Measurements from ENCODE around the gene FRRS1L. TPM values are rescaled to one million over a fixed set of nuclear protein-coding genes. Genes with fewer than 3 reads are reported as not detected.

The FRRS1L gene, protein sequence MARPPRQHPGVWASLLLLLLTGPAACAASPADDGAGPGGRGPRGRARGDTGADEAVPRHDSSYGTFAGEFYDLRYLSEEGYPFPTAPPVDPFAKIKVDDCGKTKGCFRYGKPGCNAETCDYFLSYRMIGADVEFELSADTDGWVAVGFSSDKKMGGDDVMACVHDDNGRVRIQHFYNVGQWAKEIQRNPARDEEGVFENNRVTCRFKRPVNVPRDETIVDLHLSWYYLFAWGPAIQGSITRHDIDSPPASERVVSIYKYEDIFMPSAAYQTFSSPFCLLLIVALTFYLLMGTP
- 2.5 TPM for total RNA-seq
- long read RNA-seq, partial matches to known transcripts: 0 of 1 reads
- long read RNA-seq, other reads (novel, unspliced or antisense): 1 of 1 reads

DNA sequence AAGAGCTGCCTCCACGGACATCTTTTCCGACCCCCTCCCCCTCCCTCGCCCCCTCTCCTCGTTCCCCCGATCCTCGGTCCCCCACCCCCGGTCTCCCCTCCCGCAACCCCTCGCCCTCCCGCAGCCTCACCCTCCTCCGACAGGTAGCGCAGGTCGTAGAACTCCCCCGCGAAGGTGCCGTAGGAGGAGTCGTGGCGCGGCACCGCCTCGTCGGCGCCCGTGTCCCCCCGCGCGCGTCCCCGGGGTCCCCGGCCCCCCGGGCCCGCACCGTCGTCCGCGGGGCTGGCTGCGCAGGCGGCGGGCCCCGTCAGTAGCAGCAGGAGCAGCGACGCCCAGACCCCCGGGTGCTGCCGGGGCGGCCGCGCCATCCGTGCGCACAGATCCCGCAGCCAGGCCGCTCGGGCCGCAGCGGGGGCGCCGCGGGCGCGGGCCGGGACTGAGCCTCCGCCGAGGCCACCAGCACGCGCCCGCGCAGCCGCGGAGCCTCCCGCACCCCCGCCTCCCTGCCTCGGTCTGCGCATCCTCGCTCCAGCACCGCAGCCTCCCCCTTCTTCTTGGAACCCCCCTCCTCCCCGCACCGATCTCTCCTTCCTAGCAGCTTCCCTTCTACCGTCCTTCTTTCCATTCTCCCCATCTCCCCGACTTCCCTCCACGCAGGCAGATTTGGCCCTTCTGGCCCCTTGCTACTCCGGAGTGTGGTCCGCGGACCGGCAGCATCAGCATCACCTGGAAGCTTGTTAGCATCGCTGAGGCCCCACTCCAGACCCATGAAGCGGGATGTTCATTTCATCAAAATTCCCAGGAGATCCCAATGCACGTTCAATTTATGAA is at the start of gene FRRS1L:
FRRS1L (minus strand) TSS at position 479 of the 831 bp plus-strand sequence; CDS start at position 368, 111 bp downstream.
- DNase-seq: no peak
- Histone ChIP-seq H3K27ac (replicated peaks) (no peak within 1 kb of the TSS), H3K27me3 (ENCODE audit: low read depth) (peaks cover 50% of the 10 kb centered on the region), H3K9me3 (replicated peaks) (peaks cover 10% of the 10 kb centered on the region), H3K4me3 (peak within 1 kb of the TSS; percentile 47), H3K4me1 (no peaks in the 10 kb centered on the region), H3K36me3 (no peaks in the 10 kb centered on the region)
- intact Hi-C loops (cut with micrococcal nuclease): no loop called here
- TF ChIP-seq, protein P1, sequence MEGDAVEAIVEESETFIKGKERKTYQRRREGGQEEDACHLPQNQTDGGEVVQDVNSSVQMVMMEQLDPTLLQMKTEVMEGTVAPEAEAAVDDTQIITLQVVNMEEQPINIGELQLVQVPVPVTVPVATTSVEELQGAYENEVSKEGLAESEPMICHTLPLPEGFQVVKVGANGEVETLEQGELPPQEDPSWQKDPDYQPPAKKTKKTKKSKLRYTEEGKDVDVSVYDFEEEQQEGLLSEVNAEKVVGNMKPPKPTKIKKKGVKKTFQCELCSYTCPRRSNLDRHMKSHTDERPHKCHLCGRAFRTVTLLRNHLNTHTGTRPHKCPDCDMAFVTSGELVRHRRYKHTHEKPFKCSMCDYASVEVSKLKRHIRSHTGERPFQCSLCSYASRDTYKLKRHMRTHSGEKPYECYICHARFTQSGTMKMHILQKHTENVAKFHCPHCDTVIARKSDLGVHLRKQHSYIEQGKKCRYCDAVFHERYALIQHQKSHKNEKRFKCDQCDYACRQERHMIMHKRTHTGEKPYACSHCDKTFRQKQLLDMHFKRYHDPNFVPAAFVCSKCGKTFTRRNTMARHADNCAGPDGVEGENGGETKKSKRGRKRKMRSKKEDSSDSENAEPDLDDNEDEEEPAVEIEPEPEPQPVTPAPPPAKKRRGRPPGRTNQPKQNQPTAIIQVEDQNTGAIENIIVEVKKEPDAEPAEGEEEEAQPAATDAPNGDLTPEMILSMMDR (IDR thresholded peaks at IDR 0.05; ENCODE audit: borderline replicate concordance): no peak

DNA sequence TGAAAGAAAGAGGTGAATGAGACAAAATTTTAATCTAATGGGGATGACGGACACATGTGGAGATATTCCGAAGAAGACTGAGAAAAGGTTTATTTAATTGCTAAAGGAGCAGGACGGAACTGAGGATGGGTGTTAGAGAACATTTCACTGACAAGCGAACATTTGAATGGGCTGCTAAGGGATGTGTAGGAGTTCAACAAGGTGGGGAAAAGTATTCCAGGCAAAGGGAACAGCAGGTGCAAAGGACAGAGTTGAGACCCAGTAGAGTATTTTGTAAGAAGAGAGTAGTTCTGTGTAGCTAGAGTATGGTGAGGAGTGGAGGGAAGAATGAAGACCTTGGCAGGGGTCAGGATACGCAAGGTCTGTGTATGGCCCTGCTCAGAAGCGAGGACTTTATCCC is 47.4 kb upstream of the FRRS1L start:
- intact Hi-C loops (cut with micrococcal nuclease): no loop called here
- H3K27me3 ChIP-seq (ENCODE audit: low read depth): no peaks in the 10 kb centered on the region
- no peaks in the 10 kb centered on the region for H3K36me3 ChIP-seq
- H3K4me1 ChIP-seq: peaks cover 22% of the 10 kb centered on the region
- DNase-seq: no peak
- peak overlapping the region; percentile 74 for H3K27ac ChIP-seq (replicated peaks)
- no peaks in the 10 kb centered on the region for H3K9me3 ChIP-seq (replicated peaks)
- no peak overlapping the region for H3K4me3 ChIP-seq
- TF ChIP-seq, protein P1 (IDR thresholded peaks at IDR 0.05; ENCODE audit: borderline replicate concordance): no peak

DNA sequence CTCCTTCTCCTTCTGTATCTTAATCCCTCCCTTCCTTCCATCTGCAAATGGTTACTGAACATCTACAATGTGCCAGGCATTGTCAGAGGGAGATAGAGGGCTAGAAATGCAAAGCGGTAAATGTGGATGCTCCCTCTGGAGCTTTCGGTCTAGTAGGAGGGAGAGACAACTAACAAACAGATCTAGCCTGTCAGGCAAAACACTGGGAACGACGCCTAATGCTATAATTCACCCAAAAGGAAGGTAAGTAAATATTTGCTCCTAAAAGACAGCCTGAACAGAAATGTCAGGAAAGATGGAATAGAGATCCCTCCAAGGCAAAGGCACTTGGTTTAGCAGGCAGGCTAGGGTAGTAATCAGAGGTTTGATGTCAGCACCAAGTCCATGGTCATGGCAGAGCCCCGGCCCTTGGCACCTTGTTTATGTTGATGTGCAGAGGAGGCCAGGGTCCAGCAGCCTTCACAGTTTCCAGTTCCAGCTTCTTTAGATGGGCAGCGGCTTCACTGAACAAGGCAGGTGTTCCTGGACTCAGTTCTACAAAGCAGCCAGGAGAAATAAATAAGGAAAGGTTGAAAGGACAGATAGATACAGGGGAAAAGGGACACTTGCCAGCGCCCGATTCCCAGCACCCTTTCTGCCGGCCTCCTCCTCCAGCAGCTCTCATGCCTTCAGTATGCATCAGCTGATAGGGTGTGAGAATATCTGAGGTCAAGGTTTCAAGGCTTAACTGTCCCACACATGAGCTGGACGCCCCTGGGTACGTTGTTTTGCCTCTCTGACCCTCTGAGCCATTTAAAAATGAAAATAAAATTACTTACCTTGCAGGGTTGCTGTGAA is 46.5 kb upstream of the FRRS1L start:
- no peaks in the 10 kb centered on the region for H3K36me3 ChIP-seq
- H3K27ac ChIP-seq (replicated peaks): peak overlapping the region; percentile 74
- no peaks in the 10 kb centered on the region for H3K9me3 ChIP-seq (replicated peaks)
- peaks cover 22% of the 10 kb centered on the region for H3K4me1 ChIP-seq
- intact Hi-C loops (cut with micrococcal nuclease): no loop called here
- H3K27me3 ChIP-seq (ENCODE audit: low read depth): no peaks in the 10 kb centered on the region
- TF ChIP-seq, protein P1 (IDR thresholded peaks at IDR 0.05; ENCODE audit: borderline replicate concordance): no peak
- no peak overlapping the region for H3K4me3 ChIP-seq
- peak; percentile 30 for DNase-seq

DNA sequence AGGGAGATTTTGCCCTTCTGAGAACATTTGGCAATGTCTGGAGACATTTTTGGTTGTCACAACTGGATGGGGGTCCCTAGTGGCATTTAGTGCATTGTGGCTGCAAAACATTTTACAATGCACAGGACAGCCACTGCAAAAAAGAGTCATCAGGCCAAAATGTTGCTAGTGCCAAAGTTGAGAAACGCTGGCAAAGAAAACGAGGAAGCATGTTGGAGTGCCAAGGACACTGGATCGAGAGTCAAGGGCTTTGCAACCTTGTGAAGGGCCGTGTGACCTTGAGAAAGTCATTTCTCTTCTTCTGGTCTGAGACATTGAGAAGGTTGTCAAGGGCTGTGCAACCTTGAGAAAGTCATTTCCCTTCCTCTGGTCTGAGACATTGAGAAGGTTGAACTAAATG is 45.7 kb upstream of the FRRS1L start:
- DNase-seq: no peak
- Histone ChIP-seq H3K4me3 (no peak overlapping the region), H3K4me1 (peaks cover 22% of the 10 kb centered on the region), H3K27me3 (ENCODE audit: low read depth) (no peaks in the 10 kb centered on the region), H3K9me3 (replicated peaks) (no peaks in the 10 kb centered on the region), H3K27ac (replicated peaks) (peak overlapping the region; percentile 74), H3K36me3 (peaks cover under 1% of the 10 kb centered on the region)
- intact Hi-C loops (cut with micrococcal nuclease): no loop called here
- TF ChIP-seq, protein P1 (IDR thresholded peaks at IDR 0.05; ENCODE audit: borderline replicate concordance): no peak

DNA sequence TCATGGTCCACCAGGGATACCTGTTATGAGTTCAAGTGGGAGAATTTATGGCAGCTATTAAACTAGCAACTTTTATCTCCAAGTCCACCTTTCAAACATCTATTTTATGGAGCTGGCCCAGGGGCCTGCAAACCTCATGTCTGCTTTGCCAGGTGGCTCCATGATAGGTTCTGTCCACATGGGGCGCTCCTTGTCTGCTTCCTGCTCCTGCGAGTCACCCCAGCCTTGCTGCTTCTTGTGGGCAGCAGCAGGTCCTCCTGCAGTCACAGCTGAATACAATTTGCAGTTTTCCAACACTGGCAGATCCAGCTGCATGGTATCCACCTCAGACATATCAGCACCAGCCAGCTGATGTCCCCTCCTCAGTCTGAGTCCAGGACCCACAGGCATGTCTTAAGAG is 39.6 kb upstream of the FRRS1L start:
- Histone ChIP-seq H3K9me3 (replicated peaks) (no peaks in the 10 kb centered on the region), H3K4me3 (no peak overlapping the region), H3K27ac (replicated peaks) (no peak overlapping the region), H3K27me3 (ENCODE audit: low read depth) (no peaks in the 10 kb centered on the region), H3K36me3 (peaks cover 11% of the 10 kb centered on the region), H3K4me1 (peaks cover 6% of the 10 kb centered on the region)
- TF ChIP-seq, protein P1 (IDR thresholded peaks at IDR 0.05; ENCODE audit: borderline replicate concordance): no peak
- no peak for DNase-seq
- intact Hi-C loops (cut with micrococcal nuclease): no loop called here

Data from left ventricle myocardium inferior (tissue), 1 donor.